ENCODE measurements around the gene CHSY1. TPM values are rescaled to one million over a fixed set of nuclear protein-coding genes. Genes with fewer than 3 reads are reported as not detected.
"Not testable (repeated sequence)": the region's sequence is repeated elsewhere in the genome, so short reads cannot be mapped to it uniquely, and the experiment has no call there.

CHSY1 gene
- total RNA-seq: 10 to 100 TPM; 35.5 to 37.0 TPM

GRCh38 chr15:101251830-101252820, at the start of gene CHSY1:
Gene CHSY1 (minus strand): TSS chr15:101252048. CDS start chr15:101251456, 592 bp downstream.
- H3K4me3 Mint-ChIP-seq: peak within 1 kb of the TSS; percentile 92
- H3K36me3 Mint-ChIP-seq: peaks cover 31% of the 10 kb centered on the region
- H3K27ac Mint-ChIP-seq: peak within 1 kb of the TSS; percentile 91
- no peaks in the 10 kb centered on the region for H3K9me3 Mint-ChIP-seq
- no peaks in the 10 kb centered on the region for H3K27me3 Mint-ChIP-seq
- H3K4me1 Mint-ChIP-seq: peaks cover 59% of the 10 kb centered on the region
- DNase-seq: peak; percentile 90

GRCh38 chr15:101296418-101297405, 44.9 kb upstream of the CHSY1 start:
- Mint-ChIP-seq H3K27ac (no peak overlapping the region), H3K4me3 (peak overlapping the region; percentile 97), H3K27me3 (no peaks in the 10 kb centered on the region), H3K9me3 (no peaks in the 10 kb centered on the region), H3K4me1 (peaks cover 34% of the 10 kb centered on the region), H3K36me3 (peaks cover 27% of the 10 kb centered on the region)
- DNase-seq: no peak

GRCh38 chr15:101295607-101296161, 43.8 kb upstream of the CHSY1 start:
- Mint-ChIP-seq H3K4me3 (peak overlapping the region; percentile 97), H3K27ac (peak overlapping the region; percentile 97), H3K4me1 (peaks cover 36% of the 10 kb centered on the region), H3K36me3 (peaks cover 33% of the 10 kb centered on the region), H3K27me3 (no peaks in the 10 kb centered on the region), H3K9me3 (no peaks in the 10 kb centered on the region)
- DNase-seq: no peak

GRCh38 chr15:101294731-101295606, 43.1 kb upstream of the CHSY1 start, which contains the start of gene SNRPA1:
Gene SNRPA1 (minus strand): TSS chr15:101295248. CDS start chr15:101295178, 70 bp downstream.
- Mint-ChIP-seq H3K4me1 (peaks cover 41% of the 10 kb centered on the region), H3K27me3 (no peaks in the 10 kb centered on the region), H3K9me3 (no peaks in the 10 kb centered on the region), H3K27ac (peak within 1 kb of the TSS; percentile 97), H3K36me3 (peaks cover 37% of the 10 kb centered on the region), H3K4me3 (peak within 1 kb of the TSS; percentile 97)
- peak; percentile 99 for DNase-seq

GRCh38 chr15:101293122-101293521, 41.3 kb upstream of the CHSY1 start:
- H3K4me1 Mint-ChIP-seq: peaks cover 49% of the 10 kb centered on the region
- H3K27me3 Mint-ChIP-seq: no peaks in the 10 kb centered on the region
- peaks cover 50% of the 10 kb centered on the region for H3K36me3 Mint-ChIP-seq
- peak overlapping the region; percentile 97 for H3K27ac Mint-ChIP-seq
- DNase-seq: no peak
- no peaks in the 10 kb centered on the region for H3K9me3 Mint-ChIP-seq
- H3K4me3 Mint-ChIP-seq: peak overlapping the region; percentile 97

GRCh38 chr15:101288905-101289513, 37.2 kb upstream of the CHSY1 start:
- Mint-ChIP-seq H3K36me3 (peaks cover 71% of the 10 kb centered on the region), H3K4me3 (no peak overlapping the region), H3K27ac (no peak overlapping the region), H3K9me3 (no peaks in the 10 kb centered on the region), H3K4me1 (peaks cover 50% of the 10 kb centered on the region), H3K27me3 (no peaks in the 10 kb centered on the region)
- DNase-seq: no peak

GRCh38 chr15:101287342-101287741, 35.5 kb upstream of the CHSY1 start:
- not testable (repeated sequence) for H3K27ac Mint-ChIP-seq, H3K9me3 Mint-ChIP-seq, H3K4me3 Mint-ChIP-seq, DNase-seq, H3K27me3 Mint-ChIP-seq
- H3K36me3 Mint-ChIP-seq: peaks cover 62% of the 10 kb centered on the region
- H3K4me1 Mint-ChIP-seq: peaks cover 39% of the 10 kb centered on the region

- peaks cover 57% of the 10 kb centered on the region for H3K36me3 Mint-ChIP-seq
- H3K9me3 Mint-ChIP-seq: no peaks in the 10 kb centered on the region
- DNase-seq: no peak
- no peak overlapping the region for H3K27ac Mint-ChIP-seq
- H3K4me1 Mint-ChIP-seq: peaks cover 31% of the 10 kb centered on the region
- H3K4me3 Mint-ChIP-seq: no peak overlapping the region
- H3K27me3 Mint-ChIP-seq: no peaks in the 10 kb centered on the region
These were observed 34.7 kb upstream of the CHSY1 start for GRCh38 chr15:101286471-101287114.

- no peaks in the 10 kb centered on the region for H3K9me3 Mint-ChIP-seq
- H3K27me3 Mint-ChIP-seq: no peaks in the 10 kb centered on the region
- H3K4me1 Mint-ChIP-seq: peaks cover 18% of the 10 kb centered on the region
- H3K4me3 Mint-ChIP-seq: no peak overlapping the region
- DNase-seq: no peak
- peaks cover 53% of the 10 kb centered on the region for H3K36me3 Mint-ChIP-seq
- H3K27ac Mint-ChIP-seq: no peak overlapping the region
These were observed 32.1 kb upstream of the CHSY1 start for GRCh38 chr15:101283931-101284330.

GRCh38 chr15:101280007-101280406, 28.2 kb upstream of the CHSY1 start:
- Mint-ChIP-seq H3K27ac (peak overlapping the region; percentile 28), H3K4me1 (peaks cover 20% of the 10 kb centered on the region), H3K36me3 (peaks cover 37% of the 10 kb centered on the region), H3K4me3 (no peak overlapping the region), H3K27me3 (no peaks in the 10 kb centered on the region), H3K9me3 (no peaks in the 10 kb centered on the region)
- no peak for DNase-seq

- Mint-ChIP-seq H3K4me1 (peaks cover 24% of the 10 kb centered on the region), H3K27me3 (no peaks in the 10 kb centered on the region), H3K9me3 (no peaks in the 10 kb centered on the region), H3K27ac (peak overlapping the region; percentile 72), H3K36me3 (peaks cover 38% of the 10 kb centered on the region), H3K4me3 (peak overlapping the region; percentile 80)
- DNase-seq: no peak
These were observed 26.2 kb upstream of the CHSY1 start for GRCh38 chr15:101277943-101278564.

- H3K27me3 Mint-ChIP-seq: no peaks in the 10 kb centered on the region
- peak; percentile 93 for DNase-seq
- peak within 1 kb of the TSS; percentile 99 for H3K4me3 Mint-ChIP-seq
- peaks cover 32% of the 10 kb centered on the region for H3K36me3 Mint-ChIP-seq
- H3K4me1 Mint-ChIP-seq: peaks cover 24% of the 10 kb centered on the region
- no peaks in the 10 kb centered on the region for H3K9me3 Mint-ChIP-seq
- H3K27ac Mint-ChIP-seq: peak within 1 kb of the TSS; percentile 88
These were observed 25.4 kb upstream of the CHSY1 start, which contains the start of gene SELENOS for GRCh38 chr15:101277038-101277822. Gene SELENOS (minus strand): TSS chr15:101277485. CDS start chr15:101277417, 68 bp downstream.

Data from activated naive CD8-positive, alpha-beta T cell treated with anti-CD3 and anti-CD28 coated beads for 36 hours (primary cell).